Osteoblast (primary cell): Measurements from ENCODE around the gene C2orf42. TPM values are rescaled to one million over a fixed set of nuclear protein-coding genes. Genes with fewer than 3 reads are reported as not detected.
A peak's percentile ranks its signal among the peaks of the same experiment; 100 is the strongest.
"Not testable (repeated sequence)": the region's sequence is repeated elsewhere in the genome, so short reads cannot be mapped to it uniquely, and the experiment has no call there.

Source experiments
- DNase-seq: peaks from one replicate; pipeline ENCODE4 v3.0.0; 2011; ENCODE audit warnings: low spot score, mixed read lengths; ENCODE audit not compliant: insufficient read length; ENCODE audit errors: missing footprints
- H2AFZ ChIP-seq: 2 replicates; pipeline ENCODE4 v1.6.0; 2011; ENCODE audit warnings: mild to moderate bottlenecking, low read length
- H3K27ac ChIP-seq: 2 replicates; pipeline ENCODE4 v1.5.1; 2011; ENCODE audit warnings: mild to moderate bottlenecking, low read depth, low read length, moderate library complexity
- H3K27me3 ChIP-seq: 2 replicates; pipeline ENCODE4 v1.6.0; 2012; ENCODE audit warnings: mild to moderate bottlenecking, control low read depth, inconsistent platforms, low read length, moderate library complexity; ENCODE audit not compliant: insufficient read depth
- H3K36me3 ChIP-seq: 2 replicates; pipeline ENCODE4 v1.5.1; 2011; ENCODE audit warnings: mild to moderate bottlenecking, low read length, control low read depth, moderate library complexity; ENCODE audit not compliant: insufficient read depth
- H3K4me1 ChIP-seq: 2 replicates; pipeline ENCODE4 v1.5.1; 2011; ENCODE audit warnings: mild to moderate bottlenecking, low read length, control low read depth, moderate library complexity; ENCODE audit not compliant: insufficient read depth
- H3K4me2 ChIP-seq: 2 replicates; pipeline ENCODE4 v1.6.0; 2011; ENCODE audit warnings: mild to moderate bottlenecking, low read length; ENCODE audit not compliant: insufficient read depth
- H3K4me3 ChIP-seq: fragments of 200-600 bp; sonication (generic); 3 replicates; pipeline ENCODE4 v1.5.1; 2012; ENCODE audit warnings: mild to moderate bottlenecking, low read length, inconsistent platforms; ENCODE audit not compliant: insufficient read depth
- H3K79me2 ChIP-seq: 2 replicates; pipeline ENCODE4 v1.6.0; 2012; ENCODE audit warnings: mild to moderate bottlenecking, low read length, control low read depth, inconsistent platforms; ENCODE audit not compliant: insufficient read depth
- H3K9me3 ChIP-seq: 2 replicates; pipeline ENCODE4 v1.5.1; 2011; ENCODE audit warnings: low read depth, low read length, control low read depth
- H4K20me1 ChIP-seq: 2 replicates; pipeline ENCODE4 v1.6.0; 2012; ENCODE audit warnings: mild to moderate bottlenecking, low read length, control low read depth; ENCODE audit not compliant: insufficient read depth
- CTCF ChIP-seq: IDR thresholded peaks from 2 replicates; pipeline ENCODE4 v1.5.1; 2011; ENCODE audit warnings: mild to moderate bottlenecking, low read depth, low read length, moderate library complexity; ENCODE audit errors: extremely low read depth
- total RNA-seq: library from RNA; depleted of rRNA; stranded (reverse); fragments of >200 nt; gene quantifications from 2 replicates; pipeline ENCODE4 v1.2.3, GENCODE V29; 2012

The C2orf42 gene
- total RNA-seq, 1 donor = 25.0 TPM

- Histone ChIP-seq H2AFZ (no peak overlapping the region), H4K20me1 (no peaks in the 10 kb centered on the region), H3K4me2 (no peak overlapping the region), H3K9me3 (no peaks in the 10 kb centered on the region), H3K27me3 (no peaks in the 10 kb centered on the region), H3K27ac (no peak overlapping the region), H3K4me1 (no peaks in the 10 kb centered on the region), H3K36me3 (peaks cover 29% of the 10 kb centered on the region), H3K4me3 (no peak overlapping the region), H3K79me2 (no peaks in the 10 kb centered on the region)
- no peak for DNase-seq
- TF ChIP-seq CTCF = no peak
Measured at GRCh38 chr2:70173520-70173919, 17.3 kb downstream of the C2orf42 start.

- not testable (repeated sequence) for H3K27ac ChIP-seq
Measured at GRCh38 chr2:70169654-70170245, 21.1 kb downstream of the C2orf42 start.

GRCh38 chr2:70161069-70161534 is 29.7 kb downstream of the C2orf42 start:
- no peaks in the 10 kb centered on the region for H3K9me3 ChIP-seq
- no peaks in the 10 kb centered on the region for H3K79me2 ChIP-seq
- TF ChIP-seq CTCF = no peak
- no peak overlapping the region for H3K4me3 ChIP-seq
- DNase-seq = no peak
- no peak overlapping the region for H2AFZ ChIP-seq
- no peaks in the 10 kb centered on the region for H3K4me1 ChIP-seq
- H4K20me1 ChIP-seq = no peaks in the 10 kb centered on the region
- H3K4me2 ChIP-seq = no peak overlapping the region
- no peaks in the 10 kb centered on the region for H3K27me3 ChIP-seq
- no peak overlapping the region for H3K27ac ChIP-seq
- H3K36me3 ChIP-seq = peaks cover 22% of the 10 kb centered on the region

More at GRCh38 chr2:70169654-70170245, 21.1 kb downstream of the C2orf42 start:
- not testable (repeated sequence) for H3K27me3 ChIP-seq, H3K9me3 ChIP-seq, H3K79me2 ChIP-seq, H3K4me1 ChIP-seq, DNase-seq, H2AFZ ChIP-seq, H3K4me2 ChIP-seq, H4K20me1 ChIP-seq, H3K4me3 ChIP-seq
- H3K36me3 ChIP-seq = peaks cover 20% of the 10 kb centered on the region

- Histone ChIP-seq H4K20me1 (no peaks in the 10 kb centered on the region), H2AFZ (no peak overlapping the region), H3K27ac (no peak overlapping the region), H3K4me2 (no peak overlapping the region), H3K9me3 (no peaks in the 10 kb centered on the region), H3K4me1 (no peaks in the 10 kb centered on the region), H3K36me3 (peaks cover 22% of the 10 kb centered on the region), H3K79me2 (no peaks in the 10 kb centered on the region), H3K27me3 (no peaks in the 10 kb centered on the region), H3K4me3 (no peak overlapping the region)
- TF ChIP-seq CTCF = no peak
- DNase-seq = peak; percentile 64
Measured at GRCh38 chr2:70160545-70160944, 30.3 kb downstream of the C2orf42 start.

GRCh38 chr2:70149130-70149686 is 41.6 kb downstream of the C2orf42 start:
- not testable (repeated sequence) for H4K20me1 ChIP-seq, H3K36me3 ChIP-seq

GRCh38 chr2:70148211-70148760 is 42.5 kb downstream of the C2orf42 start:
- not testable (repeated sequence) for H4K20me1 ChIP-seq, H3K79me2 ChIP-seq, H2AFZ ChIP-seq, H3K4me2 ChIP-seq, H3K27ac ChIP-seq, DNase-seq, H3K4me3 ChIP-seq, H3K4me1 ChIP-seq, H3K9me3 ChIP-seq, H3K27me3 ChIP-seq, H3K36me3 ChIP-seq

More at GRCh38 chr2:70149130-70149686, 41.6 kb downstream of the C2orf42 start:
- DNase-seq, H3K79me2 ChIP-seq, H3K9me3 ChIP-seq, H3K27ac ChIP-seq, H3K4me1 ChIP-seq, H3K27me3 ChIP-seq, H2AFZ ChIP-seq, H3K4me2 ChIP-seq, H3K4me3 ChIP-seq: not testable (repeated sequence)
